Mesodermal cell (in vitro differentiated cells): ENCODE results near the gene TNFAIP3.
"Not testable (repeated sequence)": the region's sequence is repeated elsewhere in the genome, so short reads cannot be mapped to it uniquely, and the experiment has no call there.

Experiments
- H3K27ac ChIP-seq: 2 replicates; pipeline ENCODE4 v1.7.0; 2013; ENCODE audit warnings: mild to moderate bottlenecking, low read depth, low read length, moderate library complexity; ENCODE audit not compliant: severe bottlenecking
- H3K36me3 ChIP-seq: 2 replicates; pipeline ENCODE4 v1.7.1; 2013; ENCODE audit warnings: mild to moderate bottlenecking, low read length, moderate library complexity; ENCODE audit not compliant: control insufficient read depth, insufficient read depth
- H3K4me1 ChIP-seq: one replicate; pipeline ENCODE4 v1.7.1; 2013; ENCODE audit warnings: mild to moderate bottlenecking, low read length; ENCODE audit not compliant: insufficient read depth, control insufficient read depth, poor library complexity, severe bottlenecking
- H3K4me3 ChIP-seq: 2 replicates; pipeline ENCODE4 v1.7.0; 2013; ENCODE audit warnings: low read length, control low read depth, mild to moderate bottlenecking; ENCODE audit not compliant: insufficient read depth, poor library complexity, severe bottlenecking; ENCODE audit errors: extremely low read depth
- H3K9me3 ChIP-seq: 2 replicates; pipeline ENCODE4 v1.7.1; 2013; ENCODE audit warnings: mild to moderate bottlenecking, low read length, moderate library complexity; ENCODE audit not compliant: control insufficient read depth
- WGBS, 2 experiments: methylation state at CpG; one replicate each; pipeline ENCODE4 v1.1.5; 2013; ENCODE audit warnings: missing lambda C conversion rate in 2 of 2; ENCODE audit not compliant: insufficient coverage in 2 of 2; 5-methylcytosine and 5-hydroxymethylcytosine counted together

The TNFAIP3 gene

DNA sequence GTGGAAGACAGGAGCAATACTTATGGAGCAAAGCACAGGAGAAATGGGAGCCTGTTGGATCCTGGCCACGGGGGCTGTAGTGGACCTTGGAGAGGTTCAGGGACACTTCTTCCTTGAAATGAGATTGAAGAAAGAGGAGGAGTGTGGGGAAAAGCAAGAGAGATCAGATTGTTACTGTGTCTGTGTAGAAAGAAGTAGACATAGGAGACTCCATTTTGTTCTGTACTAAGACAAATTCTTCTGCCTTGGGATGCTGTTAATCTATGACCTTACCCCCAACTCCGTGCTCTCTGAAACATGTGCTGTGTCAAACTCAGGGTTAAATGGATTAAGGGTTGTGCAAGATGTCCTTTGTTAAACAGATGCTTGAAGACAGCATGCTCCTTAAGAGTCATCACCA, 22.7 kb upstream of the TNFAIP3 start:
- not testable (repeated sequence) for H3K4me1 ChIP-seq, H3K27ac ChIP-seq, H3K36me3 ChIP-seq, H3K9me3 ChIP-seq, H3K4me3 ChIP-seq
- 100% methylated on average over 1 of the region's 2 CpGs for WGBS, 2 experiments

DNA sequence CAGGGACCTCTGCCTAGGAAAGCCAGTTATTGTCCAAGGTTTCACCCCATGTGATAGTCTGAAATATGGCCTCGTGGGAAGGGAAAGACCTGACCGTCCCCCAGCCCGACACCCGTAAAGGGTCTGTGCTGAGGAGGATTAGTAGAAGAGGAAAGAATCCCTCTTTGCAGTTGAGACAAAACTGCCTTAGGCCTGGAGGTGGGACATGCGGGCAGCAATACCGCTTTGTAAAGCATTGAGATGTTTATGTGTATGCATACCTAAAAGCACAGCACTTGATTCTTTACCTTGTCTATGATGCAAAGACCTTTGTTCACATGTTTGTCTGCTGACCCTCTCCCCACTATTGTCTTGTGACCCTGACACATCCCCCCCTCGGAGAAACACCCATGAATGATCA, 22.3 kb upstream of the TNFAIP3 start:
- 90 to 100% methylated on average over 4 to 6 of the region's 7 CpGs for WGBS, 2 experiments
- H3K36me3 ChIP-seq, H3K4me3 ChIP-seq: not testable (repeated sequence)

DNA sequence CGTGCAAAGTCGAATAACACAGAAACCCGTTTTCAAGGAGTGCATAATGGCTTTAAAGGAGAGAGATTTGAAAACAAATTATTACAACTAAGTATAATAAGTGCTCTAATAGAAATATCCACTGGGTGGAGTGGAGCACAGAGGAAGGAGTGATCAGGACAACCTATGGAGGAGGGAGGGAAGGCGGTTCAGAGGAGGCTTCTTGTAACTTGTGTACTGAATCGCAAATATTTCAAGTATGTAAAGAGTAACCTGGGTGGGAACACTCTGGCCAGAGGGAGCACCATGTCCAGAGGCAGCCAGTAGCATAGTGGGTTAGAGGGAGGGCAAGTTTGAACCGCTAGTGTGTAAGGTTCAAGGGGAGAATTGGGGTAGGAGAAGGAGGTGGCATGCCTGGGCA, 21.6 kb upstream of the TNFAIP3 start:
- Histone ChIP-seq H3K27ac (no peak overlapping the region), H3K4me3 (no peak overlapping the region), H3K4me1 (no peaks in the 10 kb centered on the region), H3K9me3 (peaks cover 7% of the 10 kb centered on the region), H3K36me3 (no peaks in the 10 kb centered on the region)
- 95 to 98% methylated on average over 2 to 3 of the region's 6 CpGs for WGBS, 2 experiments

More for the DNA sequence above, 22.3 kb upstream of the TNFAIP3 start:
- not testable (repeated sequence) for H3K9me3 ChIP-seq, H3K4me1 ChIP-seq, H3K27ac ChIP-seq

DNA sequence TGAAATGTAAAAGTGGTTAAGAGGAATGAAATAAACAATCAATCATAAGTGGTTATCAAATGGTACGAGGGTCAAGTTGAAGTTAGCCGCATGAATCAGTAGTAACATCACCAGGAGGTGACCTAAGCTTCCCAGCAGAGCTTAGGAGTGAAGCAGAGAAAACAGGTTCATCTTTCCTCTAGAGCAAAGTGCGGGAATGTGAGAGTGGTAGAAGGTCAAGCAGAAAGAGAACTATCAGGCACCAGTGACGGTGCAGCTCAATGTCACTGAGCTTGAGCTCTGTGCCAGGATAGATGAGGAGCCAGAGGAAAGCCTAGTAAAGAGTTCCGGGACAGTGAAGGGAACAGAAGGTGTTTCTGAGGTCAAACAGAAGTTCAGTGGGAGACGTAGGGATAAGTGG, 20.8 kb upstream of the TNFAIP3 start:
- no peaks in the 10 kb centered on the region for H3K36me3 ChIP-seq
- H3K4me3 ChIP-seq, result no peak overlapping the region
- no peaks in the 10 kb centered on the region for H3K9me3 ChIP-seq
- WGBS, 2 experiments, result 97 to 100% methylated on average over 6 of the region's 6 CpGs
- no peak overlapping the region for H3K27ac ChIP-seq
- H3K4me1 ChIP-seq, result no peaks in the 10 kb centered on the region

DNA sequence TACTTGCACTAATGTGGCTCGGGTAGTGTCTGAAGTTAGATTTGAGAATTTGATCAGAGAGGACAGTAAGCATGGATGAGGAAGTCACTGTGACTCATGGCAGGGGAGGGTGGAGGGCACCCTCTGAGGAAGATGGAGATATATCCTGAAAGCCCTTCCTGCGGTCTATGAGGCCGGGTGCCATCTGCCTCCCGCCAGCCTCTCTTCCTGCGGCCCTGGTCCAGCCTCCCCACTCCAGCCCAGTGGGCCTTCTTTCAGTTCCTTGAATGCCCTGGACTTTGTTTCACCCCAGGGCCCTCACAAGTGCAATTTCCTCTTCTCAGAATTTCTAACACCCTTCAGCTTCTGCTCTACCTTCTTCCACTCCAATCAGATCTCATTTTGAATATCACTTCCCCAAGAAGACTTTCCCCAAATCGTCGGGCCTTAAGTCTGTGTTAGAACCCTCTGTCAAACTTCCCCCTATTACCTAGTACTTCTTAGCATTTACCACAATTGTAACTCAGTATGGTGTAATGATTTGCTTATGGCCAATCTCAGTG, 20.2 kb upstream of the TNFAIP3 start:
- Histone ChIP-seq H3K27ac (no peak overlapping the region), H3K36me3 (no peaks in the 10 kb centered on the region), H3K4me1 (no peaks in the 10 kb centered on the region), H3K9me3 (no peaks in the 10 kb centered on the region), H3K4me3 (no peak overlapping the region)
- WGBS, 2 experiments, result 92 to 94% methylated on average over 5 of the region's 7 CpGs

DNA sequence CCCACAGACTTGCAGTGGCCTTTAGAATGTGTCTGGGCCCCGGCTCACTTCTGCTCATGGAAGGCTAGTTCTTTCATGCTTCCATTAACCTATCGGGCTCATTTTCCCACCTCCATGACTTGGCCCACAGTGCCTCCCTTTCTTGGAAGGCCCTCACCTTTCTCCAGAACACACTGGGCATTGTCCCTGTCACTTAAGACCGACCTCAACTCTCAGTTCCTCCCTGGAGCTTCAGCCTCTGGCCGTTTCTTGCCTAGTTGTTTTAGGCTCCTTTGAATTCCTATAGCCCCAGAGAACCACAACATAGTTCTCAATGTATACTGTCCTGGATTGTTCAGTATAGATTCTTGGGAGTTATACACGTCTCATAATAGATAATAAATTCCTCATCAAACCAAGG, 19.3 kb upstream of the TNFAIP3 start:
- no peak overlapping the region for H3K27ac ChIP-seq

DNA sequence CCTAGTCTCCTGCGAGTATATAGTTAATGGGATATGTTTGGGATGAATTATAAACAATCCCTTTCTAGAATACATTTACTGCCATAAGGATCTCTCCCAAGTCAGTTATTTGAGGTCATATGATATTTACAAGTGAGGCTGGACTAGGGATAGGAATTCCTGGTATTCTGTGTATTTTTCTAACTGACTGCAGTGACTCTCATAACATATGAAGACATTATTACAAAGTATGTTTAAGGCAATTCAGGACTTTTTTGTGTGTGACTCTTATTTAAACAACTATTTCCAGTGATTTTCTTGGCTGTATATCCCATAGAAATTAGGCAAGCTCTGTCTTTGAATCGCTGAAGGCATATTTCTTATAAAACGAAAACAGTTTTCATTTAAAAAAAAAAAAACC, 18.4 kb upstream of the TNFAIP3 start:
- no CpG with 5 or more reads among the region's 3 CpGs for WGBS, 2 experiments
- Histone ChIP-seq H3K36me3 (no peaks in the 10 kb centered on the region), H3K9me3 (no peaks in the 10 kb centered on the region), H3K4me1 (no peaks in the 10 kb centered on the region), H3K27ac (no peak overlapping the region), H3K4me3 (no peak overlapping the region)

More for the DNA sequence above, 19.3 kb upstream of the TNFAIP3 start:
- WGBS, 2 experiments, result 87 to 94% methylated on average over 2 to 4 of the region's 5 CpGs
- Histone ChIP-seq H3K4me3 (no peak overlapping the region), H3K9me3 (no peaks in the 10 kb centered on the region), H3K36me3 (no peaks in the 10 kb centered on the region), H3K4me1 (no peaks in the 10 kb centered on the region)

DNA sequence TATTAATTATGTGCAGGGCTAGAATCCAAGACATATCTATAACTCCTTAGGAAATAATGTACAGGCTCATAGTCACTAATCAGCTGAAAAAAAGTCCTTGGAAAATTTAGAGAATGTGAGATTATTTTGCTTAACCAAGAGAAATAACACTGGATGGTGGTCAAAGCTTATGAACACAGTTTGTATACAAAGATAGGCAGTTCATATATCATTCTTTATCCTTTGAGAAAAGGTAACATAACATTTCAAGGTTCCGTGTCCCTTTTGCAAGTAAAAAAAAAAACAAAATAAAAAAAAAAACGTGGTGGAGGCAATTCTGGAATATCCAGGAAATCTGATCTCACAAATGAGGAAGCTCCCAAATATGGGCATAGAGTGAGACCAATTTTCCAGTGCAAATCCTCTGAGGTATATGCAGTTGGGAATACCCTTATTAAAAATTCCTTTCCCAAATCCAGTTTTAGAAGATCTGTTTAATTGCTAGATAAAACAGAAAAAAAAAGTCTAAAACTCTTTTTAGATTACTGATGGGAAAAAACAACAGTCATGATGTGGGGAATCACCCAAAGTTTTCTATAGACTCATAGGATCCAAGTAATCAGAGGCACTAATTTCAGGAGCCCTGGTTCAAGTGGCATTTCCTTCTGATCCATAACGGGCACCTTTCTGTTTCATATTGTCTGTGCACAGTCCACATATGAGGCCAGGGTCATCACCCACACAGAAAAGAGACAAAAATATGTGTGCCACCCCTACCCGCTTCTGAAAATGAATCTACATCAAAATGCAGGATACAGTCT, 17.7 kb upstream of the TNFAIP3 start:
- H3K27ac ChIP-seq, result no peak overlapping the region

DNA sequence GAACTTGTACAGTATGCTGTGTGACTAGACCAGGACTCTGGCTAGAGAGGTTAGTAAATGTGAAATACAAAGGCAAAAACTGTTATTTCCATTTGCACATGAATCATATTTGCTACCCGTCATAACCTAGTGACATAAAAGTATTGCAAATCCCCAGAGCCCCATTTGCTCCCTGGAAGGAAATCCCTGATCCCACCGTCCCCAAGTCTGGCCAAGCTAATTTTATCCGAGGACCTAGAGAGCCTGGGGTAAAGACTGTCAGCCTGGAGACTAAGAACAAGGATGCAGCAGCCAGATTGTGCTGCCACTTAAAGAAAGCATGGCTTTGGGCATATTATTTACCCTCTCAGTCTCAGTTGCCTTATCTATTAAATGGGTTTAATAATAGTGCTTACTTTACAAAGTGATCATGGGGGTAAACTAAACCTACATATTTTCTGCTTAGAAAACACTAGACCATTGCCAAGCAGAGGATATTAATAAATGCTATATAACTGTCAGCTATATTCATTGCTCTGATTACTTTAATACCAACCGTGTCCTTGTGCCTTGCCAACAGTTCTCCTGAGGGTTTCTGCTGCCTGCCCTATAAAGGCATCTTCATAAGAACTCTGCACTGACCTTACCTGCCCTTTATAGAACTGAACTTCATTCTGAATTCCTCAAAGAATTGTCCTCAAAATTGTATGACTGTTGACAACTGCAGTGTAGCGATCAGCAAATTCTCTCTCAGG, 16.9 kb upstream of the TNFAIP3 start:
- Histone ChIP-seq H3K27ac (no peak overlapping the region), H3K9me3 (no peaks in the 10 kb centered on the region), H3K4me3 (no peak overlapping the region), H3K36me3 (no peaks in the 10 kb centered on the region), H3K4me1 (no peaks in the 10 kb centered on the region)
- 84 to 94% methylated on average over 4 of the region's 5 CpGs for WGBS, 2 experiments

More for the DNA sequence above, 17.7 kb upstream of the TNFAIP3 start:
- Histone ChIP-seq H3K36me3 (no peaks in the 10 kb centered on the region), H3K4me3 (no peak overlapping the region), H3K4me1 (no peaks in the 10 kb centered on the region), H3K9me3 (no peaks in the 10 kb centered on the region)
- 86 to 100% methylated on average over 1 to 2 of the region's 4 CpGs for WGBS, 2 experiments

DNA sequence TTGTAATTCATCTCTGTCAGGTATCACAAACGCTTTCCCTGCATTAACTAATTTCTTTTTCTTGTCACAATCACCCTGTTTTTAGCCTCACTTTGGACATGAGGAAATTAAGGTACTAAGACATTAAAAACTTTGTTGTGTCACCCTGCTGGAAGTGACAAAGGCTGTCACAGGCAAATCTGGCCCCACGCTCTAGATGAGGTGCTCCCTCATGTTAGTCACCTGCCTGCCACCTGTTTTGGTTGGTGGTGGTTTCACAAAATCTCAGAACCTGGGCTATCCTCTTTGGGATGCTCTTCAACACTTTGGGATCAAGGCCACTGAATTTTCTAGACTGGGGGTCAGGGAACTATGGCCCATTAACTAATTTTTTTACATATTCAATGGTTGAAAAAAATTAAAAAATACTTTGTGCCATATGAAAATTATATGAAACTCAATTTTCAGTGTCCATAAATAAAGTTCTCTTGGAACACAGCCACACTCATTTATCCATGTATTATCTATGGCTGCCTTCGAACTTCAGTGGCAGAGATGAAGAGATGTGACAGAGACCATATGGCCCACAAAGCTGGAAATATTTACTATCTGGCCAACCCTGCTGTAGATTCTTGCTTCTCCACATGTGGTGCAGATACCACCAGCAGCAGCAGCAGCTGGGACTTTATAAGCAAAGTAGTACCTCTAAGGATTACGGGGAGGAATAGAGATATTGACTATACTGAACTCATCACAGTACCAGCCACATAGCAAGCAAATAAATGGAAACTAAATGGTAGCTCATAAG, 16.1 kb upstream of the TNFAIP3 start:
- H3K4me3 ChIP-seq, result no peak overlapping the region
- 86 to 89% methylated on average over 1 to 3 of the region's 4 CpGs for WGBS, 2 experiments

More for the DNA sequence above, 16.1 kb upstream of the TNFAIP3 start:
- H3K4me1 ChIP-seq, result no peaks in the 10 kb centered on the region
- H3K36me3 ChIP-seq, result no peaks in the 10 kb centered on the region
- H3K27ac ChIP-seq, result no peak overlapping the region
- no peaks in the 10 kb centered on the region for H3K9me3 ChIP-seq
